ENCODE data around the gene CHAF1A. TPM values are rescaled to one million over a fixed set of nuclear protein-coding genes. Genes with fewer than 3 reads are reported as not detected.

The CHAF1A gene
- total RNA-seq, 1 donor from 2014 or later: 6.6 TPM

DNA sequence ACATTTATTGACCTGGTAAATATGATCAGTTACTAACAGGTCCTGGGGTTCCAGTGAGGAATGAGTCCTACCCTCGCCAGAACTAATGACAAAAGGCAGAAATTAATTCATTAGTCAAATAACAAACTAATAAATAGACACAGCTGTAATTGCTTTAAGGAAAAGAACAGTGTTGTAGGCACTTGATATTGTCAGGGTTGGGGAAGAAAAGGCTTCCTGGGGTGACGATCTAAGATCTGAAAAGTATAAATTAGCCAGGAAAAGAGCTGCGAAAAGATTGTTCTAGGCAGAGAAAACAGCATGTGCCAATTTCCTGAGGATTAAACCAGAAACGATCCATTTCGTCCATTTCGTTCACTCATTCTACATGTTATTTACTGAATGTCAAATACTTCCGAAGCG is 670 bp upstream of the CHAF1A start:
- Mint-ChIP-seq H3K4me1 (ENCODE audit: low read depth) (peaks cover 49% of the 10 kb centered on the region), H3K4me3 (ENCODE audit: unreplicated experiment) (peak overlapping the region; percentile 76), H3K9me3 (ENCODE audit: low read depth) (no peaks in the 10 kb centered on the region), H3K27me3 (ENCODE audit: low read depth) (no peaks in the 10 kb centered on the region), H3K27ac (ENCODE audit: unreplicated experiment) (peak overlapping the region; percentile 96), H3K36me3 (ENCODE audit: low read depth) (peaks cover 2% of the 10 kb centered on the region)
- no peak for DNase-seq (ENCODE audit: low spot score)
- no peak for TF ChIP-seq CTCF (IDR thresholded peaks at IDR 0.05)

DNA sequence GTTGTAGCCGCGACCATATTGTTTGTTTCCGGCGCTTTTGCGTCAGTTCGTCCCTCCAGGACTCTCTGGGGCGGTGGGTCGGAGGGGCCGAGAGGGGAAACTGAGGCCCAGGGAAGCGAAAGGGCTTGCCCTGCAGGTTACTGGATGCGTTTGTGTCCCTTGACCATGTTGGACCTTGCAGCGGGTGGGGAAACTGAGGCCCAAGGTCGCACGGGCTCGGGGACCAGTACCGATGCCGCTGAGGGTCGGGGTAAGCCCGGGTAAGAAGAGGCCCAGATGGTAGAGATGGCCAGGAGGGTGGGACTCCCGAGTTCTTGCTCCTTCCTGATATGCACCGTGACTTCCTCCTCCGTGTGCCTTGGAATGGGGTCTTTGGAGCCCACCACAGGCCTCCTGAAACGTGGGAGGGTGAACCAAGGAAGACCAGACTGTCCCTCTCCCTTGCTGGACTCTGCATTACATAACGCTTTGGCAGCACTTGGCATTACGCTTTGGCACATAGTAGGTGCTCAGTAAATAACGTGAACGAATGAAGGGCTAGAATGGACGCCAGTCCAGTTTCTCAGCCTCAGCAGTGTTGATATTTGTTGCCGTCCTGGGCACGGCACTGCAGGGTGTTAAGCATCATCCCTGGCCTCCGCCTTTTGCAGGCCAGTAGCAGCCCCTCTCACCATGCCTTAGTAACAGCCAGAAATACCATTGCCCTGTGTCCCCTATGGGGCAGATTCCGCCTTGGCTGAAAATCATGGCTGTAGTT is 743 bp downstream of the CHAF1A start:
- Mint-ChIP-seq H3K36me3 (ENCODE audit: low read depth) (peaks cover under 1% of the 10 kb centered on the region), H3K27me3 (ENCODE audit: low read depth) (no peaks in the 10 kb centered on the region), H3K4me1 (ENCODE audit: low read depth) (peaks cover 41% of the 10 kb centered on the region), H3K4me3 (ENCODE audit: unreplicated experiment) (peak overlapping the region; percentile 78), H3K27ac (ENCODE audit: unreplicated experiment) (peak overlapping the region; percentile 5), H3K9me3 (ENCODE audit: low read depth) (no peaks in the 10 kb centered on the region)
- TF ChIP-seq CTCF (IDR thresholded peaks at IDR 0.05): no peak
- DNase-seq (ENCODE audit: low spot score): no peak

- no peak overlapping the region for H3K4me3 Mint-ChIP-seq (ENCODE audit: unreplicated experiment)
- H3K27ac Mint-ChIP-seq (ENCODE audit: unreplicated experiment): no peak overlapping the region
- DNase-seq (ENCODE audit: low spot score): no peak
- no peaks in the 10 kb centered on the region for H3K36me3 Mint-ChIP-seq (ENCODE audit: low read depth)
- H3K27me3 Mint-ChIP-seq (ENCODE audit: low read depth): no peaks in the 10 kb centered on the region
- H3K9me3 Mint-ChIP-seq (ENCODE audit: low read depth): no peaks in the 10 kb centered on the region
- TF ChIP-seq CTCF (IDR thresholded peaks at IDR 0.05): no peak
- H3K4me1 Mint-ChIP-seq (ENCODE audit: low read depth): peaks cover 25% of the 10 kb centered on the region
Observed at GRCh38 chr19:4405977-4406376, 3.5 kb downstream of the CHAF1A start.

GRCh38 chr19:4406626-4407025 is 4.2 kb downstream of the CHAF1A start:
- TF ChIP-seq CTCF (IDR thresholded peaks at IDR 0.05): no peak
- Mint-ChIP-seq H3K4me1 (ENCODE audit: low read depth) (peaks cover 19% of the 10 kb centered on the region), H3K9me3 (ENCODE audit: low read depth) (no peaks in the 10 kb centered on the region), H3K27ac (ENCODE audit: unreplicated experiment) (no peak overlapping the region), H3K27me3 (ENCODE audit: low read depth) (no peaks in the 10 kb centered on the region), H3K36me3 (ENCODE audit: low read depth) (no peaks in the 10 kb centered on the region), H3K4me3 (ENCODE audit: unreplicated experiment) (no peak overlapping the region)
- DNase-seq (ENCODE audit: low spot score): no peak

DNA sequence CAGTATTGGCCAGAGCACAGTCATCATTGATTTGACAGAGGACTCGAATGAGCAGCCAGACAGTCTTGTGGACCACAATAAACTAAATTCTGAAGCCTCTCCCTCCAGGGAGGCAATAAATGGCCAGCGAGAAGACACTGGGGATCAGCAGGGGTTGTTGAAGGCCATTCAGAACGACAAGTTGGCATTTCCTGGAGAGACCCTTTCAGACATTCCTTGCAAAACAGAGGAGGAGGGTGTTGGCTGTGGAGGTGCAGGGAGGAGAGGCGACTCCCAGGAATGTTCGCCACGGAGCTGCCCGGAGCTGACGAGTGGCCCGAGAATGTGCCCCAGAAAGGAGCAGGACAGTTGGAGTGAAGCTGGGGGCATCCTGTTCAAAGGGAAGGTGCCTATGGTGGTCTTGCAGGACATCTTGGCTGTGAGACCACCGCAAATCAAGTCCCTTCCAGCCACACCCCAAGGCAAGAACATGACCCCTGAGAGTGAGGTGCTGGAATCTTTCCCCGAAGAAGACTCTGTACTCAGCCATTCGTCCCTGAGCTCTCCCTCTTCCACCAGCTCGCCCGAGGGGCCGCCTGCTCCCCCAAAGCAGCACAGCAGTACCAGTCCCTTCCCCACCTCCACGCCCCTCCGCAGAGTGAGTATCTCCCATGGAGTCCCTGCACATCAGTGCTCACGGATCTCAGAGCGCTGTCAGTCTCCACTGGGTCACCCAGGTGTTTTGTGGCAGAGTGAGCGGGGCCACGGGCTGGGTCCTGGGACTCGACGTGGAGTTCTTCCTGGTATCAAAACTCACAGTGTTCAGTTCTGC is 6.9 kb downstream of the CHAF1A start:
- DNase-seq (ENCODE audit: low spot score): no peak
- no peak overlapping the region for H3K27ac Mint-ChIP-seq (ENCODE audit: unreplicated experiment)
- H3K9me3 Mint-ChIP-seq (ENCODE audit: low read depth): no peaks in the 10 kb centered on the region
- H3K36me3 Mint-ChIP-seq (ENCODE audit: low read depth): no peaks in the 10 kb centered on the region
- no peaks in the 10 kb centered on the region for H3K27me3 Mint-ChIP-seq (ENCODE audit: low read depth)
- H3K4me1 Mint-ChIP-seq (ENCODE audit: low read depth): peaks cover 2% of the 10 kb centered on the region
- H3K4me3 Mint-ChIP-seq (ENCODE audit: unreplicated experiment): no peak overlapping the region
- no peak for TF ChIP-seq CTCF (IDR thresholded peaks at IDR 0.05)

Data from chondrocyte (in vitro differentiated cells).